Measurements from ENCODE around the gene FGF11.

GRCh38 chr17:7408252-7408727 is 31.0 kb upstream of the FGF11 start:
- TF ChIP-seq POLR2A (IDR thresholded peaks at IDR 0.05; ENCODE audit: low read length) (no peak), GATA1 (IDR thresholded peaks at IDR 0.05; ENCODE audit: low read depth, low read length) (no peak)

All from erythroblast (primary cell).